K562 (cell line): Measurements from ENCODE around the gene FBXW8. TPM values are rescaled to one million over a fixed set of nuclear protein-coding genes. Genes with fewer than 3 reads are reported as not detected.

Experiments used
- ATAC-seq: fragments of 200-7000 bp; cut with Tn5 transposase; 3 replicates; pipeline ENCODE4 v1.9.1; 2020; ENCODE audit warnings: moderate library complexity
- BruUV-seq: library from RNA; stranded (reverse); fragments of 400-500 nt; replicated peaks from 2 replicates; lab custom pipeline; 2021; lab: Mats Ljungman, UMichigan
- CTCF ChIA-PET: fragments of 300-600 bp; formaldehyde crosslinking; extraction: SDS; loops from one replicate; lab custom pipeline; 2021; ENCODE audit warnings: low intra/inter-chr PET ratio; lab: Yijun Ruan, JAX
- POLR2A ChIA-PET: fragments of 300-600, 350-650 bp; sonication (Branson Sonifier 250); formaldehyde crosslinking; extraction: SDS; loops from one replicate; lab custom pipeline; 2021; ENCODE audit warnings: antibody characterized with exemption, inconsistent platforms; lab: Yijun Ruan, JAX
- DNase-seq, 4 experiments: peaks; one replicate each; pipeline versions ENCODE4 v3.0.0 to v3.0.0-alpha.2; 2011 to 2018; ENCODE audit warnings: low spot score in 3 of 4, mixed read lengths in 3 of 4; ENCODE audit errors: extremely low read depth in 1 of 4
- FAIRE-seq: peaks from 2 replicates; lab custom pipeline; 2011; peaks lifted over from hg19 to GRCh38; lab: Jason Lieb, UNC
- H2AFZ ChIP-seq: 2 replicates; pipeline ENCODE4 v1.6.0; 2011; ENCODE audit warnings: low read depth, low read length, control low read depth, inconsistent platforms
- H3K27ac ChIP-seq: fragments of 200-600 bp; 3 replicates; pipeline ENCODE4 v1.8.0; 2011; ENCODE audit warnings: low read depth, mild to moderate bottlenecking, control low read depth, inconsistent platforms, low read length, moderate library complexity, mixed read lengths; ENCODE audit errors: extremely low read depth
- H3K27me3 ChIP-seq, 2 experiments: fragments of 300-600 bp in 1 of 2; 2 replicates in 1 of 2; 3 replicates in 1 of 2; pipeline versions ENCODE4 v1.6.0 to v1.8.0; 2011; ENCODE audit warnings: inconsistent platforms in 2 of 2, low read length in 2 of 2, mild to moderate bottlenecking in 1 of 2, mixed read lengths in 1 of 2, moderate library complexity in 1 of 2; ENCODE audit not compliant: control insufficient read depth in 2 of 2, insufficient read depth in 2 of 2
- H3K36me3 ChIP-seq: fragments of 300-600 bp; 3 replicates; pipeline ENCODE4 v1.8.0; 2011; ENCODE audit warnings: mild to moderate bottlenecking, low read length, inconsistent platforms; ENCODE audit not compliant: control insufficient read depth, insufficient read depth
- H3K4me1 ChIP-seq, 2 experiments: fragments of 200-600 bp in 1 of 2; replicated peaks in 1 of 2; 2 replicates in 1 of 2; 3 replicates in 1 of 2; pipeline versions ENCODE4 v1.5.1 to v1.8.0; 2011; ENCODE audit warnings: inconsistent platforms in 2 of 2, low read length in 2 of 2, mild to moderate bottlenecking in 1 of 2, mixed read lengths in 1 of 2, moderate library complexity in 1 of 2; ENCODE audit not compliant: control insufficient read depth in 2 of 2, insufficient read depth in 2 of 2
- H3K4me2 ChIP-seq: 2 replicates; pipeline ENCODE4 v1.6.1; 2011; ENCODE audit warnings: low read length, control low read depth, inconsistent platforms, mixed read lengths; ENCODE audit not compliant: insufficient read depth
- H3K4me3 ChIP-seq: fragments of 200-600 bp; sonication (generic), shearing (Covaris generic); 2 replicates; pipeline ENCODE4 v1.5.1; 2016; ENCODE audit warnings: control low read depth, inconsistent platforms
- H3K79me2 ChIP-seq: fragments of 200-600 bp; 3 replicates; pipeline ENCODE4 v1.8.0; 2011; ENCODE audit warnings: low read length, inconsistent platforms; ENCODE audit not compliant: control insufficient read depth, insufficient read depth
- H3K9ac ChIP-seq, 2 experiments: 2 replicates each; pipeline versions ENCODE4 v1.6.0 to v1.6.1; 2011; ENCODE audit warnings: low read depth in 2 of 2, low read length in 2 of 2, control low read depth in 1 of 2, inconsistent platforms in 1 of 2, mild to moderate bottlenecking in 1 of 2, mixed read lengths in 1 of 2; ENCODE audit not compliant: insufficient read depth in 1 of 2
- H3K9me1 ChIP-seq: one replicate; pipeline ENCODE4 v1.6.0; 2011; ENCODE audit warnings: inconsistent platforms, mild to moderate bottlenecking, low read length, moderate library complexity; ENCODE audit not compliant: control insufficient read depth, insufficient read depth
- H3K9me3 ChIP-seq: replicated peaks from 2 replicates; pipeline ENCODE4 v1.5.1; 2011; ENCODE audit warnings: low read depth, low read length, inconsistent platforms; ENCODE audit not compliant: control insufficient read depth, insufficient read depth
- H4K20me1 ChIP-seq: replicated peaks from 2 replicates; pipeline ENCODE4 v1.6.1; 2011; ENCODE audit warnings: low read length, inconsistent platforms, mixed read lengths; ENCODE audit not compliant: control insufficient read depth, insufficient read depth
- BMI1 ChIP-seq: fragments of 150-350 bp; IDR thresholded peaks from 2 replicates; pipeline ENCODE4 v1.6.1; 2014; ENCODE audit warnings: low read length
- CREBBP ChIP-seq: IDR thresholded peaks from one replicate; pipeline ENCODE4 v1.6.1; 2012; ENCODE audit warnings: low read depth, mild to moderate bottlenecking, control low read depth, inconsistent platforms, low read length
- DPF2 ChIP-seq: fragments of 450-650 bp; IDR thresholded peaks from 2 replicates; pipeline ENCODE4 v1.6.1; 2016
- GTF2F1 ChIP-seq: IDR thresholded peaks from 2 replicates; pipeline ENCODE4 v1.6.1; 2011; ENCODE audit warnings: low read depth, low read length, improper control_type of control experiment
- NR3C1 ChIP-seq: sonication (generic); formaldehyde crosslinking; IDR thresholded peaks from 2 replicates; pipeline ENCODE4 v1.8.1; 2022; ENCODE audit warnings: missing genetic modification reagents
- PRPF4 ChIP-seq: fragments of 200-400 bp; formaldehyde crosslinking; IDR thresholded peaks from one replicate; pipeline ENCODE4 v1.6.1; 2017; ENCODE audit warnings: low read length, low read depth, mild to moderate bottlenecking; ENCODE audit not compliant: insufficient read depth, poor library complexity, severe bottlenecking
- SETDB1 ChIP-seq: IDR thresholded peaks from one replicate; pipeline ENCODE4 v1.6.1; 2012; ENCODE audit warnings: low read length, control low read depth, inconsistent platforms
- STAG1 ChIP-seq: sonication (generic); formaldehyde crosslinking; IDR thresholded peaks from 2 replicates; pipeline ENCODE4 v1.5.0; 2020; ENCODE audit warnings: missing genetic modification reagents, borderline replicate concordance
- U2AF2 ChIP-seq: fragments of 200-400 bp; formaldehyde crosslinking; optimal IDR thresholded peaks from 2 replicates; pipeline ENCODE3; 2017; ENCODE audit warnings: low read depth, mild to moderate bottlenecking, low read length
- ZFP1 ChIP-seq: fragments of 450-650 bp; formaldehyde crosslinking; IDR thresholded peaks from 2 replicates; pipeline ENCODE4 v1.4.0; 2020; ENCODE audit warnings: mild to moderate bottlenecking, mixed read lengths
- ZNF316 ChIP-seq: fragments of 450-650 bp; IDR thresholded peaks from 2 replicates; pipeline ENCODE4 v1.6.1; 2016
- WGBS: fragments of 100-300 bp; shearing (Covaris generic); methylation state at CpG from one replicate; pipeline ENCODE4 v1.1.6; 2016; ENCODE audit warnings: low coverage, mixed read lengths; ENCODE audit not compliant: insufficient coverage; ENCODE audit errors: missing lambda C conversion rate; 5-methylcytosine and 5-hydroxymethylcytosine counted together
- in situ Hi-C: fragments of 300-500 bp; cut with MboI; formaldehyde crosslinking; loops from 4 replicates; pipeline ENCODE4 v1.15.0; 2018; ENCODE audit warnings: inconsistent platforms, mixed read lengths
- intact Hi-C: fragments of 100-400 bp; cut with micrococcal nuclease; formaldehyde crosslinking; loops from 2 replicates; pipeline ENCODE4 v1.14.2; 2022
- polyA plus RNA-seq, 8 experiments: library from polyadenylated mRNA; depleted of rRNA in 4 of 8; stranded (reverse) in 5 of 8; unstranded in 3 of 8; fragments of >200 nt; fragmentation: Nextera tagmentation in 2 of 8; fragmentation: Illumina TruSeq in 1 of 8; extraction: Ambion mirVana in 2 of 8; extraction: Trizol in 1 of 8; gene quantifications; 2 replicates each; pipeline versions ENCODE4 v1.2.1 to v1.2.3, GENCODE V29; 2011 to 2014; ENCODE audit warnings: inconsistent platforms in 1 of 8, missing spikeins in 1 of 8
- total RNA-seq, 7 experiments: library from RNA; depleted of rRNA in 6 of 7; stranded (reverse); fragments of >200 nt in 6 of 7; fragmentation: Illumina TruSeq in 2 of 7; extraction: Trizol in 2 of 7; gene quantifications; 2 replicates each; pipeline versions ENCODE4 v1.2.1 to v1.2.3, GENCODE V29; 2011 to 2021; ENCODE audit warnings: low replicate concordance in 1 of 7
- TF ChIP-seq, protein P1 (sequence below): IDR thresholded peaks from 2 replicates; pipeline ENCODE4 v1.6.1; 2014; ENCODE audit warnings: antibody characterized with exemption
- TF ChIP-seq, protein P2 (sequence below): sonication (generic); IDR thresholded peaks from 2 replicates; pipeline ENCODE4 v1.6.1; 2016
- TF ChIP-seq, protein P3 (sequence below): fragments of 250-450 bp; sonication (Bioruptor Pico); IDR thresholded peaks from 2 replicates; pipeline ENCODE4 v1.8.0; 2022; ENCODE audit warnings: moderate library complexity, mild to moderate bottlenecking, inconsistent platforms
- TF ChIP-seq, protein P4 (sequence below): fragments of 450-650 bp; IDR thresholded peaks from 2 replicates; pipeline ENCODE4 v1.6.1; 2017; ENCODE audit warnings: antibody characterized with exemption, mild to moderate bottlenecking

Gene FBXW8
- total and polyA plus RNA-seq, 9 of the 15 experiments (the other 6 are each of a cell fraction or from before 2014, with no cell fraction given) = 0.58 to 8.3 (median 4.4) TPM

DNA sequence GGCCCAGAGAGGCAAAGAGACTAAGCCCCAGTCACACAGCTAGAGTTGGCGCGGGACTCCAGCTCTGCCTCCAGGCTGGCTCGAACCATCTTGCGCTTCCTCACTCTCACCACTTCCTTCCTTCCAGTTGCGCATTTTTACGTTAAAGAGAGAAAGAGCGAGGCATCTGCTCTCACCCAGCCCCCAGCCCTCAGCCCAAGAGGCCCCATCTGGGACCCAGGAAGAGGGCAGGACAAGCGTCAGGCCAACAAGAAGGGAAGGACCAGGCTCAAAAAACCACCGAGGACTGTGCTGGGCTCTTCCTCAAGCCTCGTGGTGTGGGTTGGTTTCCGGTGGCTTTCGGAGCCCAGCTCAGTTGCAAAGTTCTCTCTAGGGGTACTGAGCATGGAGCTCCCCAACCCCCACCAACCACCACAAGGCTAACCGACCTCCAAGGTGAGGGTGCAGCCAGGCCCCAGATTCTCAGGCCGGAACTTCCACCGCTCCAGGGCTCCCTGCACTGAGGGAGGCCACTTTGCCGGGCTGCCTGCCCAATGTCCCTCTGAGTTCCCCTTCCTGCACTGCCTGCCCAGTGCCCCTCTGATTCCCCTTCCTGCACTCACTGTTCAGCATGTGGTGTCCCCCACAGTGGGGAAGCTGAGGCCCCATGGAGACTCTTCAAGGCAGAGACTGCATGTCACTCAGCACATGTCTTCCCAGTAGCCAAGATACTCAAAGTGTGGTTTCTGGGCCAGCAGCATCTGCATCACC lies 152.6 kb downstream of the FBXW8 start:
- H4K20me1 ChIP-seq = no peaks in the 10 kb centered on the region; the same call in 1 of the 2 replicates
- H3K4me1 ChIP-seq = peaks cover 12 to 31% of the 10 kb centered on the region in 2 experiments; a peak in 4 of 5 replicates
- ATAC-seq (no peak), FAIRE-seq (peak; percentile 6), DNase-seq (no peak)
- H2AFZ ChIP-seq = no peak overlapping the region
- H3K79me2 ChIP-seq = no peaks in the 10 kb centered on the region; the same call in 2 of the 3 replicates
- peaks cover 3% of the 10 kb centered on the region for H3K9me1 ChIP-seq
- intact Hi-C loops (no loop called here), in situ Hi-C loops (no loop called here)
- H3K4me3 ChIP-seq = no peak overlapping the region
- H3K36me3 ChIP-seq = no peaks in the 10 kb centered on the region
- H3K9me3 ChIP-seq = no peaks in the 10 kb centered on the region
- no peak overlapping the region for H3K4me2 ChIP-seq
- H3K27ac ChIP-seq = no peak overlapping the region
- H3K27me3 ChIP-seq = no peaks in the 10 kb centered on the region
- POLR2A ChIA-PET = interaction anchor here (0.6 to 1.7 kb wide), 4 partner anchors 10 to 1132 kb away, joined by 4 to 7 read pairs (median 4); no protein-coding TSS in a partner anchor
- CTCF ChIA-PET = no interaction called here
- H3K9ac ChIP-seq = peak overlapping the region in 1 of 2 experiments; percentile 61; a peak in 1 of 4 replicates
- BruUV-seq = no TSS peak
- WGBS = 80% methylated on average over 9 of the region's 16 CpGs
- TF ChIP-seq ZFP1 = no peak
- TF ChIP-seq, protein P1, sequence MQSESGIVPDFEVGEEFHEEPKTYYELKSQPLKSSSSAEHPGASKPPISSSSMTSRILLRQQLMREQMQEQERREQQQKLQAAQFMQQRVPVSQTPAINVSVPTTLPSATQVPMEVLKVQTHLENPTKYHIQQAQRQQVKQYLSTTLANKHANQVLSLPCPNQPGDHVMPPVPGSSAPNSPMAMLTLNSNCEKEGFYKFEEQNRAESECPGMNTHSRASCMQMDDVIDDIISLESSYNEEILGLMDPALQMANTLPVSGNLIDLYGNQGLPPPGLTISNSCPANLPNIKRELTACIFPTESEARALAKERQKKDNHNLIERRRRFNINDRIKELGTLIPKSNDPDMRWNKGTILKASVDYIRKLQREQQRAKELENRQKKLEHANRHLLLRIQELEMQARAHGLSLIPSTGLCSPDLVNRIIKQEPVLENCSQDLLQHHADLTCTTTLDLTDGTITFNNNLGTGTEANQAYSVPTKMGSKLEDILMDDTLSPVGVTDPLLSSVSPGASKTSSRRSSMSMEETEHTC = no peak
- TF ChIP-seq, protein P2, sequence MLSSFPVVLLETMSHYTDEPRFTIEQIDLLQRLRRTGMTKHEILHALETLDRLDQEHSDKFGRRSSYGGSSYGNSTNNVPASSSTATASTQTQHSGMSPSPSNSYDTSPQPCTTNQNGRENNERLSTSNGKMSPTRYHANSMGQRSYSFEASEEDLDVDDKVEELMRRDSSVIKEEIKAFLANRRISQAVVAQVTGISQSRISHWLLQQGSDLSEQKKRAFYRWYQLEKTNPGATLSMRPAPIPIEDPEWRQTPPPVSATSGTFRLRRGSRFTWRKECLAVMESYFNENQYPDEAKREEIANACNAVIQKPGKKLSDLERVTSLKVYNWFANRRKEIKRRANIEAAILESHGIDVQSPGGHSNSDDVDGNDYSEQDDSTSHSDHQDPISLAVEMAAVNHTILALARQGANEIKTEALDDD = no peak
- no peak for TF ChIP-seq NR3C1 (CRISPR knock-in tag)
- TF ChIP-seq STAG1 = no peak
- TF ChIP-seq ZNF316 = no peak
- TF ChIP-seq CREBBP = no peak
- TF ChIP-seq DPF2 = no peak
- TF ChIP-seq U2AF2 = no peak
- TF ChIP-seq, protein P3, sequence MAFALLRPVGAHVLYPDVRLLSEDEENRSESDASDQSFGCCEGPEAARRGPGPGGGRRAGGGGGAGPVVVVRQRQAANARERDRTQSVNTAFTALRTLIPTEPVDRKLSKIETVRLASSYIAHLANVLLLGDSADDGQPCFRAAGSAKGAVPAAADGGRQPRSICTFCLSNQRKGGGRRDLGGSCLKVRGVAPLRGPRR = no peak
- TF ChIP-seq, protein P4, sequence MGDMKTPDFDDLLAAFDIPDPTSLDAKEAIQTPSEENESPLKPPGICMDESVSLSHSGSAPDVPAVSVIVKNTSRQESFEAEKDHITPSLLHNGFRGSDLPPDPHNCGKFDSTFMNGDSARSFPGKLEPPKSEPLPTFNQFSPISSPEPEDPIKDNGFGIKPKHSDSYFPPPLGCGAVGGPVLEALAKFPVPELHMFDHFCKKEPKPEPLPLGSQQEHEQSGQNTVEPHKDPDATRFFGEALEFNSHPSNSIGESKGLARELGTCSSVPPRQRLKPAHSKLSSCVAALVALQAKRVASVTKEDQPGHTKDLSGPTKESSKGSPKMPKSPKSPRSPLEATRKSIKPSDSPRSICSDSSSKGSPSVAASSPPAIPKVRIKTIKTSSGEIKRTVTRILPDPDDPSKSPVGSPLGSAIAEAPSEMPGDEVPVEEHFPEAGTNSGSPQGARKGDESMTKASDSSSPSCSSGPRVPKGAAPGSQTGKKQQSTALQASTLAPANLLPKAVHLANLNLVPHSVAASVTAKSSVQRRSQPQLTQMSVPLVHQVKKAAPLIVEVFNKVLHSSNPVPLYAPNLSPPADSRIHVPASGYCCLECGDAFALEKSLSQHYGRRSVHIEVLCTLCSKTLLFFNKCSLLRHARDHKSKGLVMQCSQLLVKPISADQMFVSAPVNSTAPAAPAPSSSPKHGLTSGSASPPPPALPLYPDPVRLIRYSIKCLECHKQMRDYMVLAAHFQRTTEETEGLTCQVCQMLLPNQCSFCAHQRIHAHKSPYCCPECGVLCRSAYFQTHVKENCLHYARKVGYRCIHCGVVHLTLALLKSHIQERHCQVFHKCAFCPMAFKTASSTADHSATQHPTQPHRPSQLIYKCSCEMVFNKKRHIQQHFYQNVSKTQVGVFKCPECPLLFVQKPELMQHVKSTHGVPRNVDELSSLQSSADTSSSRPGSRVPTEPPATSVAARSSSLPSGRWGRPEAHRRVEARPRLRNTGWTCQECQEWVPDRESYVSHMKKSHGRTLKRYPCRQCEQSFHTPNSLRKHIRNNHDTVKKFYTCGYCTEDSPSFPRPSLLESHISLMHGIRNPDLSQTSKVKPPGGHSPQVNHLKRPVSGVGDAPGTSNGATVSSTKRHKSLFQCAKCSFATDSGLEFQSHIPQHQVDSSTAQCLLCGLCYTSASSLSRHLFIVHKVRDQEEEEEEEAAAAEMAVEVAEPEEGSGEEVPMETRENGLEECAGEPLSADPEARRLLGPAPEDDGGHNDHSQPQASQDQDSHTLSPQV = no peak
- TF ChIP-seq SETDB1 = no peak
- no peak for TF ChIP-seq PRPF4
- no peak for TF ChIP-seq BMI1
- no peak for TF ChIP-seq GTF2F1
